ENCODE data around the gene TMEM187.

GRCh38 chrX:153958605-153959004, 13.9 kb upstream of the TMEM187 start:
- no peak for TF ChIP-seq CTCF (IDR thresholded peaks at IDR 0.05)
- no peak for TF ChIP-seq POLR2A (IDR thresholded peaks at IDR 0.05)

All from esophagus squamous epithelium (tissue), 4 donors.